Measurements from ENCODE around the gene TMEM132C.

Gene TMEM132C

GRCh38 chr12:128675576-128675975 is 408.6 kb downstream of the TMEM132C start:
- no peak for TF ChIP-seq TAF1 (IDR thresholded peaks at IDR 0.05; ENCODE audit: low read depth)
- TF ChIP-seq TCF12 (IDR thresholded peaks at IDR 0.05; ENCODE audit: low read depth), result no peak
- TF ChIP-seq FOXM1 (IDR thresholded peaks at IDR 0.05; ENCODE audit: borderline replicate concordance, low read depth), result no peak
- TF ChIP-seq EGR1 (IDR thresholded peaks at IDR 0.05), result no peak
- TF ChIP-seq CEBPB (IDR thresholded peaks at IDR 0.05), result no peak
- TF ChIP-seq ZBTB7A (IDR thresholded peaks at IDR 0.05; ENCODE audit: low read depth), result no peak
- TF ChIP-seq EP300 (IDR thresholded peaks at IDR 0.05; ENCODE audit: borderline replicate concordance), result no peak
- TF ChIP-seq TEAD4 (IDR thresholded peaks at IDR 0.05), result no peak
- no peak for TF ChIP-seq NFIC (IDR thresholded peaks at IDR 0.05)
- TF ChIP-seq YY1 (IDR thresholded peaks at IDR 0.05; ENCODE audit: low read depth), result no peak
- no peak for TF ChIP-seq CREB1 (IDR thresholded peaks at IDR 0.05; ENCODE audit: low read depth)

- TF ChIP-seq USF1 (IDR thresholded peaks at IDR 0.05) (no peak), MAX (IDR thresholded peaks at IDR 0.05) (no peak), REST (IDR thresholded peaks at IDR 0.05; ENCODE audit: low read depth) (no peak), YY1 (IDR thresholded peaks at IDR 0.05; ENCODE audit: low read depth) (no peak), TCF12 (IDR thresholded peaks at IDR 0.05; ENCODE audit: low read depth) (no peak), TAF1 (IDR thresholded peaks at IDR 0.05; ENCODE audit: low read depth) (no peak), EP300 (IDR thresholded peaks at IDR 0.05; ENCODE audit: borderline replicate concordance) (no peak), EGR1 (IDR thresholded peaks at IDR 0.05) (no peak), TEAD4 (IDR thresholded peaks at IDR 0.05) (no peak), FOXM1 (IDR thresholded peaks at IDR 0.05; ENCODE audit: borderline replicate concordance, low read depth) (no peak), ZBTB7A (IDR thresholded peaks at IDR 0.05; ENCODE audit: low read depth) (no peak), CEBPB (IDR thresholded peaks at IDR 0.05) (no peak)
Observed at GRCh38 chr12:128680555-128680954, 413.6 kb downstream of the TMEM132C start.

GRCh38 chr12:128682548-128683275 is 415.7 kb downstream of the TMEM132C start:
- TF ChIP-seq NFIC (IDR thresholded peaks at IDR 0.05), result no peak
- TF ChIP-seq MAX (IDR thresholded peaks at IDR 0.05), result no peak
- TF ChIP-seq TAF1 (IDR thresholded peaks at IDR 0.05; ENCODE audit: low read depth), result no peak
- no peak for TF ChIP-seq FOXM1 (IDR thresholded peaks at IDR 0.05; ENCODE audit: borderline replicate concordance, low read depth)
- no peak for TF ChIP-seq REST (IDR thresholded peaks at IDR 0.05; ENCODE audit: low read depth)
- TF ChIP-seq EP300 (IDR thresholded peaks at IDR 0.05; ENCODE audit: borderline replicate concordance), result no peak
- no peak for TF ChIP-seq RAD21 (IDR thresholded peaks at IDR 0.05; ENCODE audit: low read depth)
- no peak for TF ChIP-seq CREB1 (IDR thresholded peaks at IDR 0.05; ENCODE audit: low read depth)
- TF ChIP-seq TCF12 (IDR thresholded peaks at IDR 0.05; ENCODE audit: low read depth), result no peak
- no peak for TF ChIP-seq TEAD4 (IDR thresholded peaks at IDR 0.05)
- no peak for TF ChIP-seq YY1 (IDR thresholded peaks at IDR 0.05; ENCODE audit: low read depth)
- no peak for TF ChIP-seq ZBTB7A (IDR thresholded peaks at IDR 0.05; ENCODE audit: low read depth)
- TF ChIP-seq CEBPB (IDR thresholded peaks at IDR 0.05), result no peak
- no peak for TF ChIP-seq USF1 (IDR thresholded peaks at IDR 0.05)
- no peak for TF ChIP-seq EGR1 (IDR thresholded peaks at IDR 0.05)

GRCh38 chr12:128684352-128684751 is 417.4 kb downstream of the TMEM132C start:
- no peak for TF ChIP-seq CEBPB (IDR thresholded peaks at IDR 0.05)
- no peak for TF ChIP-seq EGR1 (IDR thresholded peaks at IDR 0.05)
- no peak for TF ChIP-seq TAF1 (IDR thresholded peaks at IDR 0.05; ENCODE audit: low read depth)
- no peak for TF ChIP-seq TEAD4 (IDR thresholded peaks at IDR 0.05)
- no peak for TF ChIP-seq MAX (IDR thresholded peaks at IDR 0.05)
- no peak for TF ChIP-seq ZBTB7A (IDR thresholded peaks at IDR 0.05; ENCODE audit: low read depth)
- TF ChIP-seq FOXM1 (IDR thresholded peaks at IDR 0.05; ENCODE audit: borderline replicate concordance, low read depth), result no peak
- TF ChIP-seq RAD21 (IDR thresholded peaks at IDR 0.05; ENCODE audit: low read depth), result no peak
- no peak for TF ChIP-seq TCF12 (IDR thresholded peaks at IDR 0.05; ENCODE audit: low read depth)
- TF ChIP-seq USF1 (IDR thresholded peaks at IDR 0.05), result no peak

All from Ishikawa (cell line).